ENCODE measurements around the gene METTL4.

GRCh38 chr18:2610549-2610948 is 39.2 kb upstream of the METTL4 start:
- TF ChIP-seq YY1 (IDR thresholded peaks at IDR 0.05; ENCODE audit: insufficient read depth, insufficient read length) (no peak), SUZ12 (IDR thresholded peaks at IDR 0.05; ENCODE audit: extremely low read depth, insufficient read depth, insufficient read length) (no peak), ZNF274 (IDR thresholded peaks at IDR 0.05; ENCODE audit: low read depth, low read length) (no peak)

Data from NT2/D1 (cell line).